ENCODE measurements around the gene MSH2.
A peak's percentile ranks its signal among the peaks of the same experiment; 100 is the strongest.

Gene MSH2

DNA sequence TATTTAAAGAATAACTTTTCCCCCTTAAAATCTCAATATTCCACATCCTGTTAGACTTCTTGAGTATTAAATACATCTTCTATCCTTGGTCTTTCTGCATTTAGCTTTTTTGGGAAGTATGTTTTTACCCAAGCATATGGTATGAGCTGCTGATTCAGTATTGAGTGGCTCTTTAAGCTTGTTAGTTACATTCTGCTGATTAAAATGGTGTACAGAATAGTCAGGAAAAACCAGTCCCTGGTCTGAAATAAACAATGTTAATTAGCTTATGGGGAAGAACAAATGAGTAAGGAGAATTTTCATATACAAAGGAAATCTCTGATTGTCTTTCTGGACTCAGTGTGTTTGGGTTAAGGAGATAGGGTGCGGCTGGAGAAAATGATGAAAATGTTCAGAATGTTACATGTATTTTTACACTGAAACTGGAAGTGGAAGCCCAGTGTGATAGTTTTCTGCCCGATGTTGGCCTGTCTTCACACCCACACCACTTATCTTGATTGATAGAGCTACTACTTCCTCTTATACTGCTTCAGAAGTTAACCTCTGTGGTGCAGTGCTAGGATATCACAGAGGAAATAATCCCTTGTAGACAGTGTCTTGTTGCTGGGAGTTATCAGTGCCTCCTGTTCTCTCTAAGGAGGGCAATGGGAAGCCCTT, 84.0 kb downstream of the MSH2 start:
- DNase-seq (ENCODE audit: low read depth): no peak
- TF ChIP-seq CTCF (conservative IDR thresholded peaks at IDR 0.05; ENCODE audit: control insufficient read depth, insufficient read depth, low read depth, low read length): no peak
- H3K4me3 ChIP-seq (ENCODE audit: control insufficient read depth, low read depth, low read length): no peak overlapping the region

- H3K4me3 ChIP-seq (ENCODE audit: control insufficient read depth, low read depth, low read length): no peak overlapping the region
- DNase-seq (ENCODE audit: low read depth): no peak
- no peak for TF ChIP-seq CTCF (conservative IDR thresholded peaks at IDR 0.05; ENCODE audit: control insufficient read depth, insufficient read depth, low read depth, low read length)
Observed at GRCh38 chr2:47487498-47487875, 84.5 kb downstream of the MSH2 start.

DNA sequence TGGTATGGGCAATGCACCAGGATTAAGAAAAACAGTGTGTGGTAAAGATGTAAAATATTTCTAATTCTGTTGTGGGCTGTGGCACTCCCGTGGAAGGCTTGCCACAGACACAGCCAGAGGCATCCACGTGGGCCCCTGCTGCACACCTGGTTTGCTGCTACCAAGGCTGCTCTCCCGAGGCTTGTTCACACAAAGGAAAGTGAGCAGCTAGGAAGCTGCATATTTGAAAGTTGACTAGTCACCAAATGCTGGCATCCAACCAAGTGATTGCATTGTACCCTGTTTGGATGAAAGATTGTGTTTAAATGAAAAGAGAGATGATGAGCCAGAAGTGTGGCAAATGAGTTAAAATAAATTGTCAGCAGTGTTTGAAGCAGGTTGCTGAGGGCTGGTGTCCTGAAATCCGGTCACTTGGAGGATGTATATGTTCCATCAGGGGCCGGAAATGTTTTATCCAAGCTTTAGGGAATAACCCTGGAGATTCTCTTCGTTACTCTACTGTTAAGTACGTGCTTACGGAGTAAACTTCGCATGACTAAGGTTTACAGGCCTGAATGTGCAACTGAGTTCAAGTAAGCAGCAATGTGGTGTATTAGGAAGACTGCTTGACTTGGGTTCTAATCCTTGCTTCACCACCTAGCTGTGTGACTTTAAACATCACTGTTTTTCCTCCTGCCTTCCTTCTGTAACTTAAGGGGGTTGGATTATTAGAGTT, 86.1 kb downstream of the MSH2 start:
- no peak for TF ChIP-seq CTCF (conservative IDR thresholded peaks at IDR 0.05; ENCODE audit: control insufficient read depth, insufficient read depth, low read depth, low read length)
- DNase-seq (ENCODE audit: low read depth): peak; percentile 87
- no peak overlapping the region for H3K4me3 ChIP-seq (ENCODE audit: control insufficient read depth, low read depth, low read length)

DNA sequence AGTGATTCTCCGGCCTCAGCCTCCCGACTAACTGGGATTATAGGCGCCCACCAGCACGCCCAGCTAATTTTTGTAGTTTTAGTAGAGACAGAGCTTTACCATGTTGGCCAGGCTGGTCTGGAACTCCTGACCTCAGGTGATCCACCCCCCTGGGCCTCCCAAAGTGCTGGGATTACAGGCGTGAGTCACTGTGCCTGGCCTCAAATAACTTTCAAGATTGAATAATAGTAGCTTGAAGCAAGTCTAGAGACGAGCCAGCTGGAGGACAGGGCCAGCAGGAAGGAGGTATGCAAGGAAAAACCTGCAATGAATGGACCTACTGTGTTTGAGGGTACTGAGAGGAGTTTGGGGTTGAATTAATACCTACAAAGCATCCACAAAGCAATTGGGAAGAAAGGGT, 87.5 kb downstream of the MSH2 start:
- TF ChIP-seq CTCF (conservative IDR thresholded peaks at IDR 0.05; ENCODE audit: control insufficient read depth, insufficient read depth, low read depth, low read length): no peak
- DNase-seq (ENCODE audit: low read depth): peak; percentile 20
- H3K4me3 ChIP-seq (ENCODE audit: control insufficient read depth, low read depth, low read length): no peak overlapping the region

DNA sequence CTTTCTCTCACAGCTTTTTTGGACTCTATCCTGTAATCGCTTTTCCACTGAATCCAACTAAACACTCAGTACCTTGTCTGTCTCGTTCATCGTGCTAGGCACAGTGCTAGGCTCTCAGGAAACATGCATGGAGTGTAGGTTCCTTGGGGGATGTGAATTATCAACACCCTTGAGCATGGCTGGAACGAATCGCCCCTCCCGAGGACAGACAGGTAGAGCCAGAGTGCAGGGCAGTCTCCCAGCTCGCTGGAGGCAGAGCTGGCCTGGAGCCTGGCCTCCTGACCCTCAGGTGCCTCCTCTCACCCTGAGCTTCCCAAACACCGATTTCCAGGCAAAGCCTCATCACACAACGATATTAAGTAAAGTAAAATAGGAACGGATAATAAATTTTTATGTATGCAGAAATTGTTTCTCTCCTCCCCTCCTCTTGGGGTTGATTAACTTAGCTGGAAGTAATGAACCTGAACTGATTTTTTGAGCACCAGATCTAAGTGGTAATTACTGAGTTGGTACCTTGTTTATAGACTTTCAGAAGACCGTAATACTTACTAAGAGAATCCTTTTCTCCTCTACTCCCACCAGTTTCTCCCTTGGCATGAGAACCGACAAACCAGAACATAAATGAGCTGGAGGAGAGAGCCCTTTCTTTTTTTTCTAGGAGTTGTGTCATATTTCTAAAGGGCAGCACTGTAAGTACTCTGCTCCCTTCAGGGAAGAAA, 90.5 kb downstream of the MSH2 start:
- DNase-seq (ENCODE audit: low read depth): no peak
- H3K4me3 ChIP-seq (ENCODE audit: control insufficient read depth, low read depth, low read length): no peak overlapping the region
- no peak for TF ChIP-seq CTCF (conservative IDR thresholded peaks at IDR 0.05; ENCODE audit: control insufficient read depth, insufficient read depth, low read depth, low read length)

DNA sequence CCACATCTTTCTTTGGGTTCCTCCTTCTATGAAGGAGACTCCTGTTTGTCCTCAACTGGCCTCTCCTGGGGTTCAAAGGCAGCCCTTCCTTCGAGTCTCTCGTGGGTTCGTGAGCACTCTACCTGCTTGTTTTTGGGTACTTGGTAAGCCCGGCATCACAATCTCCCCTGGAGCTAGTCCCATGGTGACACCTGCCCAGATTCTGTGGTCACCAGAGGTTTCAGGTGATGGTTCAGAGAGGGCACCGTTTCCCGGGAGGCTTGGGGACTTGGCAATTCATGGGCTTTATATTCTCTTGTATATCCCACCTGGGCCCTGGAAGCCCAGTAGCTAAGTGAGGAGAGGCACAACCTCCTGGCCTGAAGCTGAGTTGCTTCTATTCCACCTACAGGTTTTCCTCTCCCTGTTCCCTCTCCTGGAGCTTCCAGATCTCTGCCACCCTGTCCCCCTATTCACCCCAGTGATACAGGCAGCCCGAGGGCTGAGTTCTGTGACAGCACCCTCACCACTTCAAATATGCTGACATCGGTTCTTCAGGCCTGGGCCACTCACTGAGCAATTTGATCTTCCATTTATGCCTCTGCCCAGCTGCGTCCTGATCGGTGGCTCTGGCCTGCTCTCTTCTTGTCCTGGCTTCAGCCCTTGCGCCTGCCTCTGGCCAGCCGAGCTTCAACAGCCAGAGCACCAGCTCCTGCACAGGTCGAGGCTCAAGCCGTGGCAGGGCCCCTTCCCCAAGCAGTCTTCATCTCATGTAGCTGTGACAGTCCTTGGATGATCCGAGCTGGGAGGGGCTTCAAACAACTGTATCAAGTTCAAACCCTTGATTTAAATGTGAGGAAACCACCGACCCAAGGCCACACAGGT, 91.5 kb downstream of the MSH2 start:
- no peak for TF ChIP-seq CTCF (conservative IDR thresholded peaks at IDR 0.05; ENCODE audit: control insufficient read depth, insufficient read depth, low read depth, low read length)
- H3K4me3 ChIP-seq (ENCODE audit: control insufficient read depth, low read depth, low read length): no peak overlapping the region
- no peak for DNase-seq (ENCODE audit: low read depth)

Measured in fibroblast of mammary gland (primary cell).